Measurements from ENCODE around the gene FRMPD1.
"Not testable (repeated sequence)": the region's sequence is repeated elsewhere in the genome, so short reads cannot be mapped to it uniquely, and the experiment has no call there.

The FRMPD1 gene

DNA sequence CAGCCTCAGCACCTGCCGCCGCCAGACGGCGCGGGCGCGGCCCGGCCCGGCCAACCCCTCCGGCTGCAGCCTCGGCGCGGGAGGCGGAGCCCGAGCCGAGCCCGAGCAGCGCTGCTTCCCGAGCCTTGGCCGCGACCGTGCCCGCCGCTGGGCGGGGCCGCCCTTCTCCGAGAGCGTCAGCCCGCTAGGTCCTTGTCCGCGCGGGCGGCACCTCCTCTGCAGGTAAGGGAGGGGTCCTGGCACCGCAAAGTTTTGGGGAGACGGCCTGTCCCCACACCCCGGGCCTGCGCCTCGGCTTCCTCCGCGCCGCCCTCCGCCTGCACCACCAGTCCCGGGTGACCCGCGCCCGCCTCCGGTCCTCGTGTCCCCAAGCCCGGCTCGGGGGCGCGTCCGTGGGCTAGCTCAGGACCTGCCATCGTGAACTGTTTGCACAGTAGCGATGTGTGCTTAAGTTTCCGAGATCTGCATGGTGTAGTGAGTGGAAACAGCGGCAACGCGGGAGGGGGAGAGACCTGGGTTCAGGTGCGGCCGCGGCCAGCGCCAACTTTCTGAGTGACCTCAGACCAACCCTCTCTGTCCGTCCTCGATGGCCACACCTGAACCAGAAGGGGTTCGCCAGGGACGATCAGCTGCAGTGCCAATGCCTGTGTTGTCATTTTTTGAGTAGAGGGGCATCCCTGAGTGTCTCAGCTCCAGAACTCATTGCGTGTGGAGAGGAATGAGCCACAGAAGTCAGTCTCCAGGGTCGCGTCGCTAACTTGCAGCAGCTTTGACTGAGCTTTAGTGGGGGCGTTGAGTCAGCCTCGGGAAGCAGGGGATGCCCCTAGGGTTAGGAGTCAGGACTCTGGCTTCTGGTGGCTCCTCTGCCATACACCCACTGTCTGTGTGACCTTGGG lies at the start of gene FRMPD1:
Gene FRMPD1 (plus strand): TSS at position 82 of the 896 bp plus-strand sequence. CDS start 41,688 bp downstream, outside the sequence.
- peak; percentile 11 to 18 for DNase-seq

DNA sequence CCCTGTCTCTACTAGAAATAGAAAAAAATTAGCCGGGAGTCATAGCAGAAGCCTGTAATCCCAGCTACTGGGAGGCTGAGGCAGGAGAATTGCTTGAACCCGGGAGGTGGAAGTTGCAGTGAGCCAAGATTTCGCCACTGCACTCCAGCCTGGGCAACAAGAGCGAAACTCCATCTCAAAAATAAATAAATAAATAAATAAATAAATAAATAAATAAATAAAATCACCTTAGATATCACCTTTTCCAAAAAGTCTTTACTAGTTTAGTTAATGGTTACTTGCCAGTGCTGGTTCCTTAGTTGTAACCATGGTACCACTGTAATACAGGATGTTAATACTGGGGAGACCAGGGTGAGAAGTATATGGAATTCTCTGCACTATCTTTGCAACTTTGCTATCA lies 48.7 kb upstream of the FRMPD1 start:
- not testable (repeated sequence) for DNase-seq

DNA sequence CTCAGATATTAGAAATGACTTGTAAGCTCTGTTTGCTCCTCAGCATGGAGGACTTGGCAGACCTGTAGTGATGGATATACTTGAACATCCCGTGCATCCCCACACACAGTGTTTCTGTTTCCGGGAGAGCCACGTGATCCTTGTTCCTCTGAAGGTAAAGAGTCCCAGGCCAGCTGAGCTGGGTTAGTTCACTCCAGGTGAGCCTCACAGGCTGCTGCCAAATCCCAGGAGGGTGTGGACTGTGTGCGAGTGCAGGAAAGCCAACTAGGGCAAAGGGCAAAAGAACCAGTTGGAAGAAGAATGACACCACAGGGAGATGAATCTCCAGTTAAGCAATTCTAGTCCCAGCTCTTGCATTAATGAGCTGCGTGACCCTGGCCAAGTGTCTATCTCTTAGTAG lies 47.9 kb upstream of the FRMPD1 start:
- no peak for DNase-seq

DNA sequence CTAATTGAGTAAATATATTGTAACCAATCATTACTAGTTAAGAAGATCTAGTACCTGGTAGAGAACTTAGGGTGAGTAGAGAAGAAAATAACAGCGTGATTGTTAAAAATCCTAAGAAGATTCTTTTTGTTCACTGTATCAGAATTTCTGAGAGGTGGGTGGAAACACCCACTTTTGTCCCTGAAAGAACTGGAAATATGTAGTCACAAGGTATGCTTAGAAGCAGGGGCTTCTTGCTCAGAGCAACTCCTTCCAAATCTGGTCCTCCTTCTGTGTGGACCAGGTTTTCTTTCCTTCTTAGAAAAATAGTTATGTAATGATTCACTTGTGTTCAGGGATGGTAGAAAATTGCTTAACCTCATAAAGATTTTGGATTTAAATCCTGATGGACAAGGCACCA lies 46.5 kb upstream of the FRMPD1 start:
- no peak for DNase-seq

- no peak for DNase-seq
Observed at GRCh38 chr9:37608250-37608649, 42.5 kb upstream of the FRMPD1 start.

- DNase-seq = no peak
Observed at GRCh38 chr9:37609735-37610397, 40.9 kb upstream of the FRMPD1 start.

DNA sequence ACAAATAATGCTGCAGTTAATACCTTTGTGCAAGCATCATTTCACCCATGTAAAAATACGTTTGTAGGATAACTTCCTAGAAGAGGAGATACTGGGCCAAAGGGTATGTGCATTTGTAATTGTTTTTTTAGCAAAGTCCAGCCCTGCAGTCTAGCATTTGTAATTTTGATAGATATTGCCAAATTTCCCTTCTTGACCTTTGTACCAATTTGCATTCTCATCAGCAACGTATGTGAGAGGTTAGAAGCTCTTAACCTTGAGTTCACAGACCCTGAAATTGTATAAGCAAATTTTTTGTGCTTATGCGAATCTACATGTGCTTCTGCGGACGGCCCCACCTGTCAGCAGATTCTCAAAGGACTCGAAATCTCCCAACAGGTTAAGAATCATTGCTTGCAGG lies 39.7 kb upstream of the FRMPD1 start:
- DNase-seq = no peak

GRCh38 chr9:37611961-37612360 lies 38.8 kb upstream of the FRMPD1 start:
- no peak for DNase-seq

DNA sequence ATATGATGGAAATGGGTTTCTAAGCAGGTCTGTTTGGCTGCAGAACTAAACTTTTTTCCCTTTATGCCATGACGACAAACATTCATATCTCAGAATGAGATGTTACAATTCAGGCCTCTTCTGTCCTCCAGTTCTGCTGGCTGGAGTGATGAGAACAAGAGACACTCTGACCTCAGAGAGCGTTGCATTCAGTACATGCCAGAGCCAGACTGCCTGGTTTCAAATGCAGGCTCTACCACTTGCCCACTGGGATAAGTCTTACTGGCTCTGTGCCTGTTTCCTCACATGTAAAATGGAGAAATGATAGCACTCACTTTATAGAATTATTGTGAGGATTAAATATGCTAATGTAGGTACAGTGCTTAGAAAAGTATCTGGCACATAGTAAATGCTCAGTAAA lies 33.6 kb upstream of the FRMPD1 start:
- DNase-seq = no peak

DNA sequence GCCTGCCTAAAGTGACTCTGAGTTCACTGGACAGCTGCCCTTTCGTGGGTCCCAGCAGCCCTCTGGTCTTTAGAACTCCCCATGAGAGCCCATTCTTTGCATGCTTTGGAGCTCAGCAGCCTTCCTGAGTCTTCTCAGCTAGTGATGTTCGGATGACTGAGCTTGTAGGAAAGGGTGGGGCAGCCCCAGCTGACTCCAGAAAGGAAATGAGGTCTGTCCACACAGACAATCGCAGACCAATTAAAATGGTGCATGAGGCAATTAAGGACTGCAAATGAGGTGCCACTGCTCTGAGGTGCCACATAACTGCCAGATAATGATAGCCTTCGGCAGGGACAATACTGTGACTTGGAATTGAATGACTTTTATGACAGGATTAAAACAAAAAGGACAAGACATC lies 32.9 kb upstream of the FRMPD1 start:
- no peak for DNase-seq

DNA sequence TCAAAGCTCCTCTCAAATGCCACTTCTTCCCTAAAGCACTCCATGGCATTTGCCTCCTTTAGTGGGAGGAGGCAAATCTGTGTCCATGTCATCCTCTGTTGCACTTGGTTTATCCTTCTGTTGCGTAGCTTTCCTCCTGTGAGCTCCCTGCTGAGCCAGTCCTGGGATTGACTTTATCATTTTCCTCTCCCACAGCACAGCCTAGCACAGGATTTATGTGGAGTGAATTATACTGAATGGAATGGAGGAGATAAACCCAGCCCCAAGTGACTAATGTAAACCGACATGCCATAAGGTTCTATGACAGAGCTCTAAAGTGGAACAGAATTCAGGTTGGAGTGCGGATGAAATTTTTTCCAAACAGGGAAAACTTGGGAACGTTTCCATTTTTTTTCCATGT lies 31.9 kb upstream of the FRMPD1 start:
- no peak for DNase-seq

GRCh38 chr9:37619806-37620205 lies 30.9 kb upstream of the FRMPD1 start:
- no peak for DNase-seq

DNA sequence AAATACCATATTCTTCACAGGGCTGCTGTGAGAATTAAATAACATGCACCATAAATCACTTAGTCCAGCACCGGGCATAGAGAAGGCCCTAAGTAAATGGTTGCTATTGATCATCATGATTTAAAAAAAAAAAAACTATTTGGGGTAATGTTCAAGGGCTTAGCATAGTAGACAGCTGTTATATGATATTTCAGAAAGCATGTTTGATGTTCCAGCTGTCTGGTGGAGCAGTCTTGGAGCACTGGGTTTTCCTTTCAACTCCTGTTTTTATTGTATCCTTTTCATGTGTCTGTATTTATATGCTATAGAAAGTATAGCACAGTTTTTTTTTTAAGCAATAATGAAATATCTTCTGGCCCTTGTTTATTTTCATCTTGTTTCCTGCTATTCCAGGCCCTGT lies 30.4 kb upstream of the FRMPD1 start:
- no peak for DNase-seq

GRCh38 chr9:37621273-37622121 lies 29.3 kb upstream of the FRMPD1 start:
- no peak for DNase-seq

GRCh38 chr9:37622462-37622861 lies 28.3 kb upstream of the FRMPD1 start:
- no peak for DNase-seq

- DNase-seq = no peak
Observed at GRCh38 chr9:37623267-37623666, 27.5 kb upstream of the FRMPD1 start.

DNA sequence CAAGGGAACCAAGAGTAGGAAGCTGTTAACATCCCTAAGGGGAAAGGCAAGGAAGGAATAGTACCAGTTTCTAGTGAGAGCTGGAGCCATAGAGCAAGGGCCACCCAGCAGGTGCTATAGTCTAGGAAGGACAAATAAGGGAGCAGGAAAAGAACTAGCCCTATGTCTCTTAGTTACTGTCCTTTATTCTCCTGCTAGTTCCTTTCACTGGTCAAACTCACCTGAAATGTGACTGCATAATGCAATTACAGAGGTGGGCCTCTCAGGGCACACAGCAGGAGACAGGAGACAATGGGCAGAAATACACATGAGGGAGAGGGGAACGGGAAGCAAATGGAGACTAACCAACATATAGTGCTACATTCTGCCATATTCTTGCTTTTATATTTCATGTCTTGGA lies 26.7 kb upstream of the FRMPD1 start:
- DNase-seq = no peak

- DNase-seq = no peak
Observed at GRCh38 chr9:37625036-37625757, 25.6 kb upstream of the FRMPD1 start.

- DNase-seq = no peak
Observed at GRCh38 chr9:37625758-37626147, 25.0 kb upstream of the FRMPD1 start.

DNA sequence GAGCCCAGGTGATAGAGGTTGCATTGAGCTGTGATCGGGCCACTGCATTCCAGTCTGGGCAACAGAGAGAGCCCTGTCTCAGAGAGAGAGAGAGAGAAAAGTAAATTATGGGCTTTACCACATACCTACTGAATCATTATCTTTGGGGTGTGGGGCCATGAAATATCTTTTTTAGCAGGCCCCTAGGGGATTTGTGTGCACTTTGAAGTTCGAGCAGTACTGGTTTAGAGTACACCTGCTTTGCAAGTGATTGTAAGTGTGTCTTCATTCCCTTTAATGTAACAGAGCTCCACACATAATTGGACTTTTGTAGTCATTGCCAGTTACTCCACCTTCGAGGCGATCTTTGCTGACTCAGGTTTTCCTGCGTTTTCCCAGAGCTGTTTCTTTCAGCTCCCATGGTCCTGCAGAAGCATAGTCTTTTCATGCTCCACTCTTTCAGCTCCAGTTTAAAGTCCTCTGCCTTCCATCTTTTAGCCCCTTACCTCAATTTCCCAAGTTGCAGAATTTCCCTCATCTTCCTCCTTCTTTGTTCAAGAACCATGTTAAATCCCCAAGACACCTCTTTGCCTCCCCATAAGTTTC lies 24.0 kb upstream of the FRMPD1 start:
- DNase-seq = no peak

DNA sequence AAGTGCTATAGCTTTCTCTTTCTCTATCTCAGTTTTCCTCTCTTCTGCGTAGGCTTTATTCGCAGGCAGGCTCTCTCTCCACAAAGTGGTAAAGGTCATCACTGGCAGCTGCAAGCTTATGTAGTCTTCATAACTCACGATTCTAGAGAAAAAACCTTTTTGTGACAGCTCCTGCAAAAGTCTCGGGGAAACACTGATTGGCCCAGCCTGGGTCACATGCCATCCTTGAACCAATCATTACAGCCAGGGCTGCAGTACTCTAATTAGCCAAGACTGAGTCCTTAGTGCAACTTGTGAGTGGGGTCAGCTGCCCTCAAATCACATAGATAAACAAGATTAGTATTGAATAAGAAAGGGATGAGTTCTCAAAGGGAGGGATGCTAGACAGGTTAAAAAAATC lies 18.3 kb upstream of the FRMPD1 start:
- no peak for DNase-seq

GRCh38 chr9:37635808-37636207 lies 14.9 kb upstream of the FRMPD1 start:
- DNase-seq = no peak

Data from Kasumi-1 (cell line).